Panc1 (cell line): ENCODE measurements around the gene TEX14.

Experiments used
- CTCF ChIP-seq: fragments of 450-650 bp; IDR thresholded peaks from 2 replicates; pipeline ENCODE4 v1.5.1; 2017; ENCODE audit warnings: mild to moderate bottlenecking
- POLR2AphosphoS5 ChIP-seq: IDR thresholded peaks from 2 replicates; pipeline ENCODE4 v1.6.1; 2012; ENCODE audit warnings: mild to moderate bottlenecking, low read depth, low read length, moderate library complexity
- SIN3A ChIP-seq: IDR thresholded peaks from 2 replicates; pipeline ENCODE4 v1.6.1; 2012; ENCODE audit warnings: low read depth, mild to moderate bottlenecking, low read length, moderate library complexity, borderline replicate concordance; ENCODE audit not compliant: insufficient read depth

- TF ChIP-seq CTCF, result no peak
- no peak for TF ChIP-seq POLR2AphosphoS5
- TF ChIP-seq SIN3A, result no peak
These were observed 170.2 kb downstream of the TEX14 start for GRCh38 chr17:58521680-58522079.
